Gastrocnemius medialis (tissue), 4 donors: ENCODE data around the gene JUP.

Experiments used
- POLR2A ChIP-seq, 2 donors: fragments of 450-650 bp; IDR thresholded peaks; one replicate each; pipeline ENCODE4 v1.6.1; 2017; ENCODE audit warnings: antibody characterized with exemption in 2 of 2, mild to moderate bottlenecking in 2 of 2, moderate library complexity in 2 of 2
- TF ChIP-seq, protein P1 (sequence below), 5 experiments: fragments of 450-650 bp in 3 of 5; fragments of 200-600 bp in 2 of 5; sonication (generic) in 2 of 5; IDR thresholded peaks in 4 of 5; conservative IDR thresholded peaks in 1 of 5; 1 replicate in 4 of 5; 2 replicates in 1 of 5; pipeline ENCODE4 v1.5.1; 2016 to 2019; ENCODE audit warnings: antibody characterized with exemption in 5 of 5, mild to moderate bottlenecking in 3 of 5, moderate library complexity in 3 of 5

DNA sequence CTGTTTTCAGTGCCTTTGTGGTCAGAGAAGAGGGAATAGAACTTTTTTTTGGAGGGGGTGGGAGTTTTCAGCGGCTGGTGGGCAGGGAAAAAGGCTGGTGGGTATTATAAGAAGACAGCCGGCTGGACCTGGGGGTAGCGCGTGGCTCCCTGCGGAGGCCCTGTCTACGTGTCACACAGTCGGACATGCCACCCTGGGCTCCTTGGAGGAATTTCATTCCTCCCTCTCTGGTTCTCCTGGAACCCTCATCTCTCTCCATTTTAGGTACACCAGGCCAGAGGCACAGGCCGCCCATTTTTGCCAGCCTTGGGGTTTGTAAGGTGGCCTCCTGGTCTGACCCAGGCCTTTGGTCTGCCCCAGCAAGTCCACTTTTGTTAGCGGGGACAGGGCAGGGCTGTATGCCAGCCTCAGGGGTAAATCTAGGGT is 27.2 kb upstream of the JUP start:
- TF ChIP-seq, protein P1, sequence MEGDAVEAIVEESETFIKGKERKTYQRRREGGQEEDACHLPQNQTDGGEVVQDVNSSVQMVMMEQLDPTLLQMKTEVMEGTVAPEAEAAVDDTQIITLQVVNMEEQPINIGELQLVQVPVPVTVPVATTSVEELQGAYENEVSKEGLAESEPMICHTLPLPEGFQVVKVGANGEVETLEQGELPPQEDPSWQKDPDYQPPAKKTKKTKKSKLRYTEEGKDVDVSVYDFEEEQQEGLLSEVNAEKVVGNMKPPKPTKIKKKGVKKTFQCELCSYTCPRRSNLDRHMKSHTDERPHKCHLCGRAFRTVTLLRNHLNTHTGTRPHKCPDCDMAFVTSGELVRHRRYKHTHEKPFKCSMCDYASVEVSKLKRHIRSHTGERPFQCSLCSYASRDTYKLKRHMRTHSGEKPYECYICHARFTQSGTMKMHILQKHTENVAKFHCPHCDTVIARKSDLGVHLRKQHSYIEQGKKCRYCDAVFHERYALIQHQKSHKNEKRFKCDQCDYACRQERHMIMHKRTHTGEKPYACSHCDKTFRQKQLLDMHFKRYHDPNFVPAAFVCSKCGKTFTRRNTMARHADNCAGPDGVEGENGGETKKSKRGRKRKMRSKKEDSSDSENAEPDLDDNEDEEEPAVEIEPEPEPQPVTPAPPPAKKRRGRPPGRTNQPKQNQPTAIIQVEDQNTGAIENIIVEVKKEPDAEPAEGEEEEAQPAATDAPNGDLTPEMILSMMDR (IDR thresholded peaks at IDR 0.05 in 4 of 5, conservative IDR thresholded peaks at IDR 0.05 in 1 of 5) = no peak
- TF ChIP-seq POLR2A (IDR thresholded peaks at IDR 0.05) = no peak
